Nephron (organoid): ENCODE data around the gene CNKSR3.

ENCODE experiments used
- H3K27ac Mint-ChIP-seq, 3 experiments: 2 replicates each; pipeline ENCODE4 v1.8.0; 2020; ENCODE audit warnings: mixed read lengths in 3 of 3, mild to moderate bottlenecking in 2 of 3, moderate library complexity in 1 of 3
- H3K27me3 Mint-ChIP-seq: 2 replicates; pipeline ENCODE4 v1.8.0; 2021; ENCODE audit warnings: low read depth, mild to moderate bottlenecking, moderate library complexity, mixed read lengths
- H3K36me3 Mint-ChIP-seq: 2 replicates; pipeline ENCODE4 v1.8.0; 2020; ENCODE audit warnings: low read depth, mixed read lengths
- H3K4me1 Mint-ChIP-seq: 2 replicates; pipeline ENCODE4 v1.8.0; 2020; ENCODE audit warnings: mixed read lengths
- H3K4me3 Mint-ChIP-seq, 3 experiments: 2 replicates each; pipeline ENCODE4 v1.8.0; 2020; ENCODE audit warnings: mild to moderate bottlenecking in 3 of 3, mixed read lengths in 3 of 3, moderate library complexity in 2 of 3
- H3K9me3 Mint-ChIP-seq: 2 replicates; pipeline ENCODE4 v1.8.0; 2020; ENCODE audit warnings: mixed read lengths
- TF ChIP-seq, protein P1 (sequence below), 3 experiments: fragments of 200-600 bp; sonication (generic); IDR thresholded peaks; one replicate each; pipeline ENCODE4 v1.5.0; 2021; ENCODE audit warnings: antibody characterized with exemption in 3 of 3; ENCODE audit not compliant: unreplicated experiment in 3 of 3

Gene CNKSR3

DNA sequence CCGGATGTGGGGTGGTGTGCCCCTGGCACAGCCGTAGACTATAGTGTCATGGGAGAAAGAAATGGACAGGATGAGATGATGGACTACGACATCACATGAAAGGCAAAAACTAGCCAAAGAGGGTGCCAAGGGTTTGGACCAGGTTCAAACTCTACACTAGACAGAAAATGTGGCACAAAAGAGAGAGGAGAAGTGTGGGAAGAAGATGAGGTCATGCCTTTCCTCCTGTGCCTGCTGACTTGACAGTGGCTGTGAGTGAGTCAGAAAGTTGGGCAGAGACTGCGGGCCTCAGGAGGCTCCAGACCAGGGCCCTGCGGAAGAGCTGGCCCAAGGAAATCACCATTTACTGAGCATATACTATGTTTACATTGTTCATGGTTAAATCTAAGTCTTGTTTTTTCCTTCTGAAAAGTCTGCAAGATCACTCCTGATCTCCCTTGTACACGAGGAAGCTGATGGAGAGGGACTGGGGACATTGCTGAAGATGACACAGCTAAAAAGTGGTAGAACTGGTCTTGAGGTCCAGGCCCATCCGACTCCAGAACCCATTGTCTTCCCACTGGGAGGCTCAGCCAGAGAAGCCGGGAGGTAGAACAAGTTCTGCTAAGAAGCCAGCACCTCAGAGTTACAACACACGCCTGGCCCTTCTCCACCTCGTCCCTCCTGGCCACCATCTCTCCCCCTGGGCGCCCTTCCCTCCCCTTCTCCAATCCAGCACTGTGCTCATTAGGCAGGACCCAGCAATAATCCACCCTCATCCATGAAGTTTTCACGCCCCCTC lies 35.6 kb downstream of the CNKSR3 start:
- Mint-ChIP-seq H3K4me3 (peak overlapping the region in 1 of 3 experiments; percentile 7), H3K27me3 (no peaks in the 10 kb centered on the region), H3K9me3 (peaks cover 2% of the 10 kb centered on the region), H3K36me3 (peaks cover 42% of the 10 kb centered on the region), H3K27ac (peak overlapping the region; percentile 69 to 95 (median 93)), H3K4me1 (peaks cover 59% of the 10 kb centered on the region)
- TF ChIP-seq, protein P1, sequence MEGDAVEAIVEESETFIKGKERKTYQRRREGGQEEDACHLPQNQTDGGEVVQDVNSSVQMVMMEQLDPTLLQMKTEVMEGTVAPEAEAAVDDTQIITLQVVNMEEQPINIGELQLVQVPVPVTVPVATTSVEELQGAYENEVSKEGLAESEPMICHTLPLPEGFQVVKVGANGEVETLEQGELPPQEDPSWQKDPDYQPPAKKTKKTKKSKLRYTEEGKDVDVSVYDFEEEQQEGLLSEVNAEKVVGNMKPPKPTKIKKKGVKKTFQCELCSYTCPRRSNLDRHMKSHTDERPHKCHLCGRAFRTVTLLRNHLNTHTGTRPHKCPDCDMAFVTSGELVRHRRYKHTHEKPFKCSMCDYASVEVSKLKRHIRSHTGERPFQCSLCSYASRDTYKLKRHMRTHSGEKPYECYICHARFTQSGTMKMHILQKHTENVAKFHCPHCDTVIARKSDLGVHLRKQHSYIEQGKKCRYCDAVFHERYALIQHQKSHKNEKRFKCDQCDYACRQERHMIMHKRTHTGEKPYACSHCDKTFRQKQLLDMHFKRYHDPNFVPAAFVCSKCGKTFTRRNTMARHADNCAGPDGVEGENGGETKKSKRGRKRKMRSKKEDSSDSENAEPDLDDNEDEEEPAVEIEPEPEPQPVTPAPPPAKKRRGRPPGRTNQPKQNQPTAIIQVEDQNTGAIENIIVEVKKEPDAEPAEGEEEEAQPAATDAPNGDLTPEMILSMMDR (IDR thresholded peaks at IDR 0.05; ENCODE audit: unreplicated experiment in 3 of 3), result no peak

DNA sequence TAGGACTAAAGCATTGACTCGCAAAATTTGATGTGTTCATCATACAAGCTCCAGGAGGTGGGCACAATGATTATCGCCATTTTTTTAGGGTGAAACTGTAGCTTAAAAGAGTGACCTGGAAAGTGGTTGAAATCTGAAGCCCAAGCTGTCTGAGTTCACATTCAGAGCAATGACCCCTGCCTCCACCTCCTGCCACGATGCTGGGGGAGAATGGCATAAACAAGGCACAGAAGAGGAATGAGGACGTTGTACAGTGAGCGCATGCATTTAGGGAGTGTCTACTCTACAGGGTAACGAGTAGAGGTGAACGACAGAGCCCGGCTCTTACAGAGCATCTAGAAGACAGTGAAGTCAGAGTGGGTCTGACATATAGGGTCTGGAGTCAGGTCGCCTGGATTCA lies 37.2 kb downstream of the CNKSR3 start:
- TF ChIP-seq, protein P1 (IDR thresholded peaks at IDR 0.05; ENCODE audit: unreplicated experiment in 3 of 3), result no peak
- H3K27ac Mint-ChIP-seq, result peak overlapping the region; percentile 5 to 61 (median 42)
- H3K36me3 Mint-ChIP-seq, result peaks cover 40% of the 10 kb centered on the region
- H3K27me3 Mint-ChIP-seq, result no peaks in the 10 kb centered on the region
- H3K9me3 Mint-ChIP-seq, result peaks cover 5% of the 10 kb centered on the region
- no peak overlapping the region for H3K4me3 Mint-ChIP-seq
- peaks cover 47% of the 10 kb centered on the region for H3K4me1 Mint-ChIP-seq

DNA sequence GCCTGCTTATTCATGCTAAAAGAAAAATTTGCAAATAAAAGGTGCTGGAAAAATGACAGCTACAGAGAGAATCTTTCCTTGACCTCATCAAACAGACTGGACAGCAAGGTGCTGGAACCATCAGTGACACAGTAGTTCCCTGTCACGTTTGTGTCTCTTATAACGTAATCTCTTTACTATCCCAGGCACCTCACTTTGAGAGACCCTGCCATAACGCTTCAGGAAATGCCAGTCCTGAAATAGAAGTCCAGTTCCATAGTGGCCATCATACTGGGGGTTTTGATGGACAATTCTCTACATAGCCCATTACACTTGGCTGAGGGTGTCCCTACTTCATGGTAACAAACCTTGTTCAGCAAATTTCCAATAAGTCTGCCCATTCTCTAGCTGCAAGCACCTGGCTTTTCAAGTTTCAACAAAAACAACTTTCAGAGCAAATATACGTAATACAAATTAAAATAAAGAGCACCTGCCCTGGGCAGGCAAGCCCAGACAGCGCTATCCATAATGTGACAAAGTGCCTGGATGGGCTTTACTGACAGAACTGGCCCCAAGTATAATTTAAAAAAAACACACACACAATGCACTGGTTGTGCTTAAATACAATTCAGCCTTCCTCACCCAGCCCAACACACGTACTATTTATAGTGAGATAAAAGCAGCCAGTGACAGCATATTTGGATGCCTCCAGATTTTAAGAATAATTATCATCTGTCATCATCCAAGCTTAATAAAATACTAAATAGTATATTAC lies 38.7 kb downstream of the CNKSR3 start:
- H3K4me3 Mint-ChIP-seq, result no peak overlapping the region
- TF ChIP-seq, protein P1 (IDR thresholded peaks at IDR 0.05; ENCODE audit: unreplicated experiment in 3 of 3), result no peak

DNA sequence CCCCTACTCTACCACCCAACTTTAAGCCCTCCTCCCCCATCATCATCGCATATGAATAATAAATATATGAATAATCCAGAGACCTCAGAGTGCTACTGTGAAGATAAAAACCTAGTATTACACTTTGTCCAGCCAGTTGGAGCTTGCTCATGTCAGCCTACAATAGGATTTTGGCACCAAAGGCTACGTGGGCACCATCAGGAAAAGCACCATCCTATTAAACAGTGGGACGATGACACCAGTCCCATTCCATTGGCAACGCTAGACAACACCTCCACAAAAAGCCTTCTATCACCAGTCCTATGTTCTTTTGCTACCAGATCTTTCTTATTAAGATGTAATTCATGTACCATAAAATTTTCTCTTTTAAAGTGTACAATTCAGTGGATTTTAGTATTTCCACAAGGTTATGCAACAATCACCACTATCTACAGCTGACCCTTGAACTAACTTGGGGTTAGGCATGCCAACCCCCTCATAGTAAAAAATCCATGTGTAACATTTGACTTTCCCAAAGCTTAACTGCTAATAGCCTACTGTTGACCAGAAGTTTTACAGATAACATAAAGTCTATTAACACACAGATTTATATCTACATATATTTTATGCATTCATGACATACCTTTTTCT lies 41.1 kb downstream of the CNKSR3 start:
- Mint-ChIP-seq H3K27me3 (no peaks in the 10 kb centered on the region), H3K4me1 (peaks cover 49% of the 10 kb centered on the region), H3K4me3 (no peak overlapping the region), H3K9me3 (peaks cover 5% of the 10 kb centered on the region), H3K36me3 (peaks cover 28% of the 10 kb centered on the region), H3K27ac (no peak overlapping the region)
- TF ChIP-seq, protein P1 (IDR thresholded peaks at IDR 0.05; ENCODE audit: unreplicated experiment in 3 of 3), result no peak

More for the DNA sequence above, 38.7 kb downstream of the CNKSR3 start:
- H3K9me3 Mint-ChIP-seq, result peaks cover 5% of the 10 kb centered on the region
- H3K27ac Mint-ChIP-seq, result peak overlapping the region; percentile 13 to 61 (median 53)
- peaks cover 38% of the 10 kb centered on the region for H3K36me3 Mint-ChIP-seq
- no peaks in the 10 kb centered on the region for H3K27me3 Mint-ChIP-seq
- peaks cover 47% of the 10 kb centered on the region for H3K4me1 Mint-ChIP-seq

DNA sequence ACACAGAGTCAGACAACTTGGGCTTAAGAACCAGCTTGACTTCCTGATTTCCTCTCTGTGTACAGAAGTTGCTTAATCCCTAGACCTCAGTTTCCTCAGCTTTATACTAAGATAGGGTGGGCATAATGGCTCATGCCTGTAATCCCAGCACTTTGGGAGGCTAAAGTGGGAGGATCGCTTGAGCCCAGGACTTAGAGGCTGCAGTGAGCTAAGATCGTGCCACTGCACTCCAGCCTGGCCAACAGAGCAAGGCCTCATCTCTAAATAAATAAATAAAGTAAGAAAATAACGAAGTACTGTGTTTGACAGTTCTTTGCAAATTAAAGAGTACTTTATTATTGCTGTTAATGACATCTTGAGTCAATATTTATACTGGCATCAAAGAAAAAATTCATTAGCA lies 41.7 kb downstream of the CNKSR3 start:
- Mint-ChIP-seq H3K27ac (peak overlapping the region in 2 of 3 experiments; percentile 8 to 48), H3K4me3 (no peak overlapping the region), H3K4me1 (peaks cover 52% of the 10 kb centered on the region), H3K36me3 (peaks cover 30% of the 10 kb centered on the region), H3K27me3 (no peaks in the 10 kb centered on the region), H3K9me3 (peaks cover 5% of the 10 kb centered on the region)
- TF ChIP-seq, protein P1 (IDR thresholded peaks at IDR 0.05; ENCODE audit: unreplicated experiment in 3 of 3), result no peak
